ENCODE measurements around the gene FAM163A. TPM values are rescaled to one million over a fixed set of nuclear protein-coding genes. Genes with fewer than 3 reads are reported as not detected.

Gene FAM163A
- total and polyA plus RNA-seq, 9 of the 15 experiments (the other 6 are each of a cell fraction or from before 2014, with no cell fraction given), result not detected

GRCh38 chr1:179805291-179806195 lies 62.5 kb downstream of the FAM163A start (continued):
- no peak for TF ChIP-seq HNRNPUL1 (IDR thresholded peaks at IDR 0.05; ENCODE audit: low read length)
- no peak for TF ChIP-seq ZNF561 (CRISPR knock-in tag; conservative IDR thresholded peaks at IDR 0.05)
- TF ChIP-seq STAT5A (IDR thresholded peaks at IDR 0.05; ENCODE audit: borderline replicate concordance, low read length), result no peak
- TF ChIP-seq NR2F6 (CRISPR knock-in tag; IDR thresholded peaks at IDR 0.05), result no peak
- no peak for TF ChIP-seq BCL6 (CRISPR knock-in tag; IDR thresholded peaks at IDR 0.05)
- TF ChIP-seq ZNF395 (CRISPR knock-in tag; IDR thresholded peaks at IDR 0.05), result no peak
- TF ChIP-seq RNF219 (CRISPR knock-in tag; IDR thresholded peaks at IDR 0.05), result no peak
